GM19397 (cell line): ENCODE data around the gene FANCC.

Source experiments
- ATAC-seq: cut with Tn5 transposase; IDR thresholded peaks from one replicate; pipeline ENCODE4 v1.9.1; 2021; ENCODE audit warnings: mild to moderate bottlenecking, moderate library complexity; ENCODE audit not compliant: unreplicated experiment

FANCC gene, protein sequence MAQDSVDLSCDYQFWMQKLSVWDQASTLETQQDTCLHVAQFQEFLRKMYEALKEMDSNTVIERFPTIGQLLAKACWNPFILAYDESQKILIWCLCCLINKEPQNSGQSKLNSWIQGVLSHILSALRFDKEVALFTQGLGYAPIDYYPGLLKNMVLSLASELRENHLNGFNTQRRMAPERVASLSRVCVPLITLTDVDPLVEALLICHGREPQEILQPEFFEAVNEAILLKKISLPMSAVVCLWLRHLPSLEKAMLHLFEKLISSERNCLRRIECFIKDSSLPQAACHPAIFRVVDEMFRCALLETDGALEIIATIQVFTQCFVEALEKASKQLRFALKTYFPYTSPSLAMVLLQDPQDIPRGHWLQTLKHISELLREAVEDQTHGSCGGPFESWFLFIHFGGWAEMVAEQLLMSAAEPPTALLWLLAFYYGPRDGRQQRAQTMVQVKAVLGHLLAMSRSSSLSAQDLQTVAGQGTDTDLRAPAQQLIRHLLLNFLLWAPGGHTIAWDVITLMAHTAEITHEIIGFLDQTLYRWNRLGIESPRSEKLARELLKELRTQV

GRCh38 chr9:95317119-95317892, at the start of gene FANCC:
TSS of gene FANCC (minus strand) at chr9:95317709. CDS start at chr9:95249291, 68,418 bp downstream.
- ATAC-seq = peak; percentile 83

- ATAC-seq = no peak
These were observed 49.3 kb upstream of the FANCC start for GRCh38 chr9:95366731-95367325.

DNA sequence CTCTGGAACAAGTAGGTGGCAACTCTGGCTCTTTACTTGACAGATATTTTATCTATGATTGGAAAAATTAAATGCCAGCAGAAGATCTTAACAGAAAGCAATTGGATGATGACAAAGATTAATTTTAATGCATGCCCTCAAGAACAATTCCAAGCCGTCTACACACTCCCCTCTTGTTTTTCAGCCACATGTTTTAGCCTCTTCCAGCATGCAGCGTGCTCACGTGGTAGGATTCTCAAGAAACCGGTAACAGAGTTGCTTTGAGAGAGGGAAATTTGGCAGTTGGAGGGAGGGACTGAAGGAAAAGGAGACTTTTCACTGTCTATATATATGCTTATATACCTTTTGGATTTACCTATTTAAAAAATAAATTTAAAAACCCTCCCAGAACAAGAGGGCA, 48.3 kb upstream of the FANCC start:
- no peak for ATAC-seq

DNA sequence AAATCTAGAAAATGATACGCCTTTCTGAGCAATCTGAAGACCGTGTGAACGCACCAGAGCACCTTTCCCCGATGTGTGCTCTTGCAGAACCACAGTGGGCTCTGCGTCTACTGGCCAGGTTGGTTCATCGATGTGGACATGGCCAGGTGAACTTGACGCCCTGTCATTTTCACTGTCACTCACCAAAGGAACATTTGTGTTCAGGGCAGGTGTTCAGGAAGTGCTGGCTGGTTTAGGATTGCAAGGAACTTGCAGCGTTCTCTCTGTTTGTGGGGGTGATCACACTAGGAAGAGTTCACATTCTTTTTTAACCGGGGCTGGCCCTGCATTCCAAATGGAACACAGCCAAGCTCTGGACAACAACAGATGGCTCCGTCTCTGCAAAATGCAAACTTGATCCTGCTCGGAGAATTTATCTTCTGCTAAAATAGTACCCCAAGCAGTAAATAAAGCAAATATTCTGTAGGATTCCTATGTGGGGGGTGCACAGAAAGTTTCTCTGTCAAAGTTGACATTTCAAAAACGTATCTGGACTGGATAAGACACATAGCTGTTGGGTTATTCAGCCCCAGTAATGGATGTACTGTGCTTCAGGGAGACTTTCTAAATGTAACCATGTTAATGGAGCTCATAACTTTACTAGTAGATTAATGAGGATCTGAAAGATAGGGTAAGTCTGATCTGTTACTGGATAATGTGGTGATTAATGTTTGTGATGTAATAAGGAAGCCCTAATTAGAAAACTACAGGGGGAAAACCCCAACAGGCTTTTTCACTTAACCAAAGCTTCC, 45.7 kb upstream of the FANCC start:
- no peak for ATAC-seq

- no peak for ATAC-seq
These were observed 43.4 kb upstream of the FANCC start for GRCh38 chr9:95360866-95361265.

GRCh38 chr9:95357316-95357715, 39.8 kb upstream of the FANCC start:
- no peak for ATAC-seq

DNA sequence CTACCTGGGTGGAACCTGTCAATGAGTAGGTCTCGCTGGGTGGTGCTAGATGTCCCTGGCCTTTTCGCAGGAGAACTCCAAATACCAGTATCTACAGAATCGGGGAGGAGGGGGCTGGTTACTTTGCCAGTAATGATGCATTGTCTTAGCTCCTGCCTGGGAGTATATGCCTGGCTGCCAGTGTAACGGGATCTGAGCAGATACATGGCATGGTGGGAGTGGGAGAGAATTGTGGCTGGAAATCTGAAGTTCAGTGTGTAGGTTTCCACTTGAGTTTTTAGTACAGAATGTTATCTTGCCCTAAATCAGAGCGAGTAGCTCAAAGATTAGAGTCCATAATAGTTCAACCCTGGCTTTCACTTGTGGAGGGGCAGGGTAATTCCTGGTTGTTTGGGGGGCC, 38.0 kb upstream of the FANCC start:
- no peak for ATAC-seq

GRCh38 chr9:95351051-95351450, 33.5 kb upstream of the FANCC start:
- ATAC-seq = no peak

DNA sequence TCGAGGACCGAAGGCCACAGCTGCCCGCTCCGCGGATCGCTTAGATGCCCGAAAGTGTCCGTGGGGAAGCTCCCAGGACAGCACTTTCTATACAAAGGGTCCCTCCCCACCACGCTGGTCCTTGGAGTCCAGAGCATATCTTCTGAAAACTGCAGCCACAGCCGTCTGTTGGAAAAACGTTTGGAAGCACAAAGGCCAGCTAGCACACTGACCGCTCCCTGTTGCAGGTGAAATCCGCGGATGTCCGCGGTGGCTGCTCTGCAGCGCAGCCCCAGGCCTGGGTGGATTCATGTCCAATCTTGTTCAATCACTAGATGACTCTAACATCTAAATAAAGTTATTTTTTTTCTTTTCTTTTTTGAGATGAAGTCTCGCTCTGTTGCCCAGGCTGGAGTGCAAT, 32.8 kb upstream of the FANCC start:
- no peak for ATAC-seq

DNA sequence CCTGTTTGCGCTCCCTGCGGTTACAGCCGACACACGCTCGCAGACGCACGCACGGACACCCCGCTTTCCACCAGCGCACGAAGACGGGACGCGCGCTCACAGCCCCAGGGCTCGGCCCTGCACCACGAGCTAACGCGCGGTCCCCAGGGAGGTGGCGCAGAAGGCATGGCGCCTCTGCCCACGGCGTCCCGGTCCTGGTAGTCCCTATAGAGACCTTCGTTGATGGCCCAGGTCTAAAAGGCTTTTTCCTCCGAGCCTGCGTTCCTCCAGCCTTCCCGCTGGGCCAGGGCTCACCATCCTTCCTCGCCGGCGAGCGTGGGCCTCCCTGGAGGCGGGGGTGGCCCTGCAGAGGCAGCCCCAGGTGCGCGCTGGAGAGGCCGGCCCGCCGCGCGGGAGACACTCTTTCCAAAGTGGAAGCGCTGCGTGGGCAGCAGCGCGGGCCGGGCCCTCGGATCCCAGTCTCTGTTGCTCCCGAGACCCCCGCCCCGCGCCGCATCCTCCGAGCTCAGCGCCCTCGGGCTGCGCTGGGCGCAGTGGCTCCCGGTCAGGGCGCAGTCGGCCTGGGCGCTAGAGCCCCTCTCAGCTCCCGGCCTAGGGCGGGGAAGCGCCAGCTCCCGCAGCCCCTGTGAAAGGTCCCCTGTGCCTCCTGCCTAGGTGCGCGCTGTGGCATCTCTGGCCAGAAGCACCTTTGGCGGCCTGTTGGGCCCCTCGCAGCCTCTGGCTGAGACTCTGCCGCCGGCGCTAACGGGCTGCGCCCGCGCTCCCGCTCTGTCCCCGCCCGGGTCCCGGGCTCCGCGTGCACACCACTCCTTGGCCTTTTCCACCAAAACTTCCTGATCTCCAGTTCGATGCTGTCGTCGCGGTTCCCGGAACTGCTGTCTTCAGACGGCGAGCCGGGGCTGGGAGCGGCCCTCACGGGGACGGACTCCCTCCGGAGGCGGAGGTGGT, 31.9 kb upstream of the FANCC start:
- ATAC-seq = no peak

GRCh38 chr9:95346021-95346420, 28.5 kb upstream of the FANCC start:
- ATAC-seq = no peak

- ATAC-seq = no peak
These were observed 27.3 kb upstream of the FANCC start for GRCh38 chr9:95344735-95345325.

- ATAC-seq = no peak
These were observed 26.3 kb upstream of the FANCC start for GRCh38 chr9:95343725-95344287.

GRCh38 chr9:95342571-95342970, 25.1 kb upstream of the FANCC start:
- ATAC-seq = no peak

- no peak for ATAC-seq
These were observed 23.9 kb upstream of the FANCC start for GRCh38 chr9:95341293-95341962.

GRCh38 chr9:95338243-95338642, 20.7 kb upstream of the FANCC start:
- no peak for ATAC-seq

- ATAC-seq = no peak
These were observed 18.8 kb upstream of the FANCC start for GRCh38 chr9:95336281-95336680.

DNA sequence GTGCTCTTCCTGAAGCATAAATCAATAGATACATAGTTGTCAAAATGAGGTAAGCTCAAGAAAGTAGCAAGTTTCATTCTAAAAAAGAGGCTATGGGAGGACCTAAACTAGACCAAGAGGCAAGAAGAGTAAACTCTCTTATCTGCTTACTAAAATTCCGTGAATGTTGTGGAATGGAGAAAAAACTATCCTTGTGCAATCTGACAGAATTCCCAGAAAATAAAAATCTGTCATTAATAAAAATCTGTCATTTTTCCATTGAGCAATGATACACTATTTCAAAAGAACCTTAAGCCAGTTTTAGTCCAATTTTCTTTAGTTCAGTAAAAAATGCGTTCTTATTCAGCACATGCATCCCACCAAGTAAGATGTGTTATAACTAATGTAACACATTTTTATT, 15.9 kb upstream of the FANCC start:
- ATAC-seq = no peak
